ENCODE data around the gene CSF1. TPM values are rescaled to one million over a fixed set of nuclear protein-coding genes. Genes with fewer than 3 reads are reported as not detected.

The CSF1 gene
- total RNA-seq, 3 donors from 2014 or later = 6.5 to 34.4 (median 19.9) TPM

DNA sequence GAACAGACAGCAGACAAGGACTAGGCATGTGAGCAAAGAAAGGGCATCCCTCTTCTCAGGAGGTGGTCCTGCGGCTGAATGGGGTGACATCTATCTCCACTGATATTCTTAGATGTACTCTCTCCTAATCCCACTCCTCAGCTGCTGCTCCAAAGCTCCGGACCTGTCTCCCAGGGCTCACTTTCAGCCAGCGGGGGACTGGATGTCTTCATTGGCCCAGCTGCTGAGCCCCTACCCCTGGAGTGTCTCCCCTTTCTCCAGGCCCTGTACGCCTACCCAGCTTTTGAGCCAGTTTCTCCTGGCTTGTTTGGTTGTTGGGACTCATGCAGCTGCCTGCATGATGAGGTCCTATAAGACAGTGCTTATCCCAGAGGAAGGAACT, 28.8 kb upstream of the CSF1 start:
- intact Hi-C loops (cut with DNase I, micrococcal nuclease) = no loop called here
- H3K9me3 ChIP-seq = no peaks in the 10 kb centered on the region
- TF ChIP-seq, protein P1, sequence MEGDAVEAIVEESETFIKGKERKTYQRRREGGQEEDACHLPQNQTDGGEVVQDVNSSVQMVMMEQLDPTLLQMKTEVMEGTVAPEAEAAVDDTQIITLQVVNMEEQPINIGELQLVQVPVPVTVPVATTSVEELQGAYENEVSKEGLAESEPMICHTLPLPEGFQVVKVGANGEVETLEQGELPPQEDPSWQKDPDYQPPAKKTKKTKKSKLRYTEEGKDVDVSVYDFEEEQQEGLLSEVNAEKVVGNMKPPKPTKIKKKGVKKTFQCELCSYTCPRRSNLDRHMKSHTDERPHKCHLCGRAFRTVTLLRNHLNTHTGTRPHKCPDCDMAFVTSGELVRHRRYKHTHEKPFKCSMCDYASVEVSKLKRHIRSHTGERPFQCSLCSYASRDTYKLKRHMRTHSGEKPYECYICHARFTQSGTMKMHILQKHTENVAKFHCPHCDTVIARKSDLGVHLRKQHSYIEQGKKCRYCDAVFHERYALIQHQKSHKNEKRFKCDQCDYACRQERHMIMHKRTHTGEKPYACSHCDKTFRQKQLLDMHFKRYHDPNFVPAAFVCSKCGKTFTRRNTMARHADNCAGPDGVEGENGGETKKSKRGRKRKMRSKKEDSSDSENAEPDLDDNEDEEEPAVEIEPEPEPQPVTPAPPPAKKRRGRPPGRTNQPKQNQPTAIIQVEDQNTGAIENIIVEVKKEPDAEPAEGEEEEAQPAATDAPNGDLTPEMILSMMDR (IDR thresholded peaks at IDR 0.05) = no peak
- ATAC-seq (no peak), DNase-seq (no peak)
- no peak overlapping the region for H3K4me3 ChIP-seq
- H3K4me1 ChIP-seq (ENCODE audit: low read depth) = peaks cover 2% of the 10 kb centered on the region
- H3K36me3 ChIP-seq (ENCODE audit: low read depth) = no peaks in the 10 kb centered on the region

DNA sequence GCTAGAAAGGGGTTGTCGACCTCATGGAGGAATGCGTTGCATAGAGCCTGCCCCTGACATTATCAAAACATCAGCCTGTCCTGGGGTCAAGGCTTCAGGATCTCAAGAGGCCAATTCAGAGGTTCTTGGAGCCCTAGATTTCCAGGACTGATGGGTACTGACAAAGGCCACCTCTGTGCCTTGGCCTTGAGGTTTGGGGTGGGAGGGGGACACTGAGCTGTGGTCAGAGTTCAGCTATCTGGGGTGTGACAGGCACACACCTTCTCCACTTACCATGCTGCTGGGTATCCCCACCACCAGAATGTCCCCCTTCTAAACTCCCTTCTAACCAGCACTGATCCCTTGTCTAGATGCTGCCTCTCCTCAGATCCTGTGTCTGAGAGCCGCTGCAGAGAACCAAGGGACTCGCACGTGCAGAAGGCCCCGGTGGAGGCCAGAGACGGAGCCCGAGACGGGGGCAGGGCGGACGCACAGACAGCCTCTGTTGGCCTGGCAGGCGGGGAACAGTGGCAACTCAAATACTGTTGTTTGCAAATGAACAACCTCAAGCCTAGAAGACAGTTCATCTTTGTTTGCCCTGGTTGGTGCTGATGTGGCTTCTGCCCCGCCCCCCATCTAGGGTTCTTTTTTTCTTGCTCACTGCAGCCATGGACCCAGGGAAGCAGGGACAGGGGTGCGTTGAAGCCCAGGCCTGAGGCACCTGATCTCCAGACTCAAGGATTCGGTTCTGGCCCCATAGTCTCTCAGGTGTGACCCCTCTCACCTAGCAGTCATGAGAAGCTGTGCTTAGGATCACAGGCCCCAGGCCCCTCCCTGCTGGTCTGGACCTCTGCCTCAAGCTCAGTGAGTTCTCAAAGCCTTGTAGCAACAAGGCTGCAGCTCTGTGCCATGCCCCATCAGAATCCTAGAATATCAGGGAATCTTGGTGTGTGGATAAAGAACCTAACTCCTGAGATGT, 28.1 kb upstream of the CSF1 start:
- peaks cover 2% of the 10 kb centered on the region for H3K4me1 ChIP-seq (ENCODE audit: low read depth)
- TF ChIP-seq, protein P1 (IDR thresholded peaks at IDR 0.05) = no peak
- intact Hi-C loops (cut with DNase I, micrococcal nuclease) = no loop called here
- ATAC-seq (no peak), DNase-seq (no peak)
- no peaks in the 10 kb centered on the region for H3K9me3 ChIP-seq
- H3K36me3 ChIP-seq (ENCODE audit: low read depth) = no peaks in the 10 kb centered on the region
- H3K4me3 ChIP-seq = no peak overlapping the region

DNA sequence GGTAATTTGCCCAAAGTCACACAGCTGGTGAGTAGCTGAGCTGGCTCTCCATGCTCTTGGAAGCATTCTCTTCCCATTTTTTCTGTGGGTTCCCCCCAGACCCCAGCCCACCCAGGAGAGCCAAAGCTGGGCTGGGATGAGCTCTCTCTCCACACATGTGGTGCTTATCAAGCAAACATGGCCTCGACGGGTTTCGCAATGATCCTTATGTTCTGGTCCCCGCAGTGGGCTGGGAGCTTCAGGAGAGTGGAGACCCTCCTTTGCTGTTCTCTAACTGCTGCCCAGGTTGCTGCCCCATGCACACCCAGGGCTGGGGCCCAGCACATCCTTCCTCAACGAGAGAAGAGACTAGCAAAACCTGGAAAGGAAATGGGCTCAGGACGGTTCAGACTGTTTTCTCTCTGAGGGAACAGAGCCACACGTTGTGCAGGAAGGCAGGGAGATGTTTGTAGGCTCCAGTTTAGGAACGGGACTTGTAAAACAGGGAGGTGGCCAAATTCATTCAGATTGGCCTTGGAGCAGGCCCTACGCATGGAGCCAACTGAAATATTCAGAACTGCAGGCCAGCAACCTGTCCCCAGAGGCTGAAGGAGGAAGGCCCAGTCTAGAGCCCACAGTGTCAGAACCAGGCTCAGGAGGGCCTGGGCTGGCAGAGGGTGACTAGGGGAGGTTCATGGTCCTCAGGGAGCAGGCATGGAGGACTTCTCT, 27.2 kb upstream of the CSF1 start:
- ATAC-seq (no peak), DNase-seq (no peak)
- TF ChIP-seq, protein P1 (IDR thresholded peaks at IDR 0.05) = no peak
- H3K9me3 ChIP-seq = no peaks in the 10 kb centered on the region
- no peaks in the 10 kb centered on the region for H3K36me3 ChIP-seq (ENCODE audit: low read depth)
- peaks cover 2% of the 10 kb centered on the region for H3K4me1 ChIP-seq (ENCODE audit: low read depth)
- intact Hi-C loops (cut with DNase I, micrococcal nuclease) = no loop called here
- no peak overlapping the region for H3K4me3 ChIP-seq

DNA sequence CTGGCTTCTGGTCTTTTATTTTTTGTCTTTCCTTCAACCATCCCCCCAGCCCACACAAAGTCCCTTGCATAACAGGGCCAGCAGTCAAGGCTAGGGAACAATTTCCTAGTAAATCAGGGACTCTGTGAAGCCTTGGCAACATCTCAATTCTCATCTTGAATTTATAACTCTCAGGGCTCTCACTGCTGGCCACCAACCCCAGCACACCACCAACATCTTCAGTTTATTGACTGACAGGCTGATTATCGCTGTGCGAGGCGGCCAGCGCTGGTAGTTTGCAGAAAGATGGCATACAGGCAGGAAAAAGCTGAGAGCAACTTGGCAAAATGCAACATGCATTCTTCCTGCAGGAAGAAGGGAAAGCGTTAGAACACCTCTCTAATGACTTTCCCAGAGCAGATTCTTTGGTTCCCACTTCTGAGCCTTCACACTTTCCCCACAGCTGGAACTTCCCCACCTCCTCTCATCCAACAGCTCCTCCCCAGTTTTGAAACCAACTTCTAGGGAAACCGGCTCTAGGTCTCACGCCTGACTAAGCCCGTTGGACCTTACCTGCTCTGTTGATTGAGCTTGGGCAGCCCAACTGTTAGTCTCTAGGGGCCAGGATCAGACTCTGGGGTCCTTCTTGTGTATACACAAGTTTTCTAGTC, 26.3 kb upstream of the CSF1 start:
- DNase-seq = no peak
- Histone ChIP-seq H3K9me3 (no peaks in the 10 kb centered on the region), H3K36me3 (ENCODE audit: low read depth) (no peaks in the 10 kb centered on the region), H3K4me1 (ENCODE audit: low read depth) (peaks cover 2% of the 10 kb centered on the region), H3K4me3 (no peak overlapping the region)
- intact Hi-C loops (cut with DNase I, micrococcal nuclease) = no loop called here
- no peak for ATAC-seq
- TF ChIP-seq, protein P1 (IDR thresholded peaks at IDR 0.05) = no peak

DNA sequence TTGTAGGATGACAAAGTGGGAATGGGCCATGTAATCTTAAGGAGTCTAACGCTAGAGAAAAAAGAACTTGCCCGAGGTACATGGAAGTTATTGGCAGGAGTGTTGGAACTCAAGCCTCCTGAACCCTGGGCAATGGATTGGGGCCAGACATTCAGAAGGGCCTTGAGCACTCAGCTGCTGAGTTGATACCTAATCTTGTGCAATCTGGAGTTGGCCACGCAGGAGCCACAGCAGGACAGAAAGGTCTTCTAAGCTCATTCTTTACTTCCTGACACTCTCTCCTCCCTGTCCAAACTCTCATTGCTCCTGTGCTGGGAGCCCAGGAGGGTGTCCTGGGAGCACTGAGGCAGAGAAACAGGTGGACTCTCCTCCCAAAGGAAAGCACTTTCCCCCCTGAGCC, 25.1 kb upstream of the CSF1 start:
- Histone ChIP-seq H3K4me3 (no peak overlapping the region), H3K9me3 (no peaks in the 10 kb centered on the region), H3K4me1 (ENCODE audit: low read depth) (peaks cover 2% of the 10 kb centered on the region), H3K36me3 (ENCODE audit: low read depth) (no peaks in the 10 kb centered on the region)
- DNase-seq (no peak), ATAC-seq (no peak)
- intact Hi-C loops (cut with DNase I, micrococcal nuclease) = no loop called here
- TF ChIP-seq, protein P1 (IDR thresholded peaks at IDR 0.05) = no peak
